Osteocyte (in vitro differentiated cells): ENCODE data around the gene ACSS3. TPM values are rescaled to one million over a fixed set of nuclear protein-coding genes. Genes with fewer than 3 reads are reported as not detected.

Experiments
- DNase-seq: peaks from one replicate; pipeline ENCODE4 v3.0.0; 2021; ENCODE audit warnings: mixed read lengths; ENCODE audit not compliant: unreplicated experiment; ENCODE audit errors: extremely low spot score
- H3K27ac Mint-ChIP-seq: one replicate; pipeline ENCODE4 v1.8.0; 2021; ENCODE audit warnings: mild to moderate bottlenecking, mixed read lengths; ENCODE audit not compliant: unreplicated experiment
- H3K27me3 Mint-ChIP-seq: one replicate; pipeline ENCODE4 v1.8.0; 2021; ENCODE audit warnings: mixed read lengths; ENCODE audit not compliant: unreplicated experiment
- H3K36me3 Mint-ChIP-seq: one replicate; pipeline ENCODE4 v1.8.0; 2021; ENCODE audit warnings: mixed read lengths; ENCODE audit not compliant: unreplicated experiment
- H3K4me1 Mint-ChIP-seq: one replicate; pipeline ENCODE4 v1.8.0; 2021; ENCODE audit warnings: mixed read lengths; ENCODE audit not compliant: unreplicated experiment
- H3K4me3 Mint-ChIP-seq: one replicate; pipeline ENCODE4 v1.8.0; 2021; ENCODE audit warnings: mild to moderate bottlenecking, moderate library complexity, mixed read lengths; ENCODE audit not compliant: unreplicated experiment
- H3K9me3 Mint-ChIP-seq: one replicate; pipeline ENCODE4 v1.8.0; 2021; ENCODE audit warnings: mixed read lengths; ENCODE audit not compliant: unreplicated experiment
- total RNA-seq: library from RNA; stranded (reverse); gene quantifications from 2 replicates; pipeline ENCODE4 v1.2.1, GENCODE V29; 2021
- TF ChIP-seq, protein P1 (sequence below): fragments of 200-600 bp; sonication (generic); IDR thresholded peaks from 2 replicates; pipeline ENCODE4 v1.5.0; 2021; ENCODE audit warnings: antibody characterized with exemption, mild to moderate bottlenecking, moderate library complexity

Gene ACSS3
- total RNA-seq, 1 donor from 2014 or later, result 5.6 TPM

DNA sequence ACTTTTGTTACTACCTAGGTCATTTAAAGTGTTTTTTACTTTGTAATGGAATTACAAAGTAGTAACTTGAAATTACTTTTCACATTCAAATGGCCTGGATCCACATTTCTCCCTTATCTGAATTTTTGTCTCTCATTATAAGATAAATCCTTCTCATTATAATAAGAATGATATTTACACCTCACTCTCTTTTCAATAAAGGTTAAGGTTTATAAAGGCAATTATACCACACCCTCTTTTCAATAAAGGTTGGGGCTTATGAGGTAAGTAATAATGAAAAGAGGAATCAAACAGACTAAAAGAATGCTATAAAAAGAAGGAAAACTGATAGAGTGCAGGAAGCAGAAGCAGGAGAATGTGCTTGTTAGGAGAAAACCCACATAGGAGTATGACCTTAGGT lies 210.8 kb downstream of the ACSS3 start:
- no peak for DNase-seq
- Mint-ChIP-seq H3K36me3 (no peaks in the 10 kb centered on the region), H3K4me1 (peaks cover 2% of the 10 kb centered on the region), H3K4me3 (no peak overlapping the region), H3K9me3 (peaks cover 4% of the 10 kb centered on the region), H3K27me3 (peaks cover 22% of the 10 kb centered on the region), H3K27ac (no peak overlapping the region)
- TF ChIP-seq, protein P1, sequence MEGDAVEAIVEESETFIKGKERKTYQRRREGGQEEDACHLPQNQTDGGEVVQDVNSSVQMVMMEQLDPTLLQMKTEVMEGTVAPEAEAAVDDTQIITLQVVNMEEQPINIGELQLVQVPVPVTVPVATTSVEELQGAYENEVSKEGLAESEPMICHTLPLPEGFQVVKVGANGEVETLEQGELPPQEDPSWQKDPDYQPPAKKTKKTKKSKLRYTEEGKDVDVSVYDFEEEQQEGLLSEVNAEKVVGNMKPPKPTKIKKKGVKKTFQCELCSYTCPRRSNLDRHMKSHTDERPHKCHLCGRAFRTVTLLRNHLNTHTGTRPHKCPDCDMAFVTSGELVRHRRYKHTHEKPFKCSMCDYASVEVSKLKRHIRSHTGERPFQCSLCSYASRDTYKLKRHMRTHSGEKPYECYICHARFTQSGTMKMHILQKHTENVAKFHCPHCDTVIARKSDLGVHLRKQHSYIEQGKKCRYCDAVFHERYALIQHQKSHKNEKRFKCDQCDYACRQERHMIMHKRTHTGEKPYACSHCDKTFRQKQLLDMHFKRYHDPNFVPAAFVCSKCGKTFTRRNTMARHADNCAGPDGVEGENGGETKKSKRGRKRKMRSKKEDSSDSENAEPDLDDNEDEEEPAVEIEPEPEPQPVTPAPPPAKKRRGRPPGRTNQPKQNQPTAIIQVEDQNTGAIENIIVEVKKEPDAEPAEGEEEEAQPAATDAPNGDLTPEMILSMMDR, result no peak

DNA sequence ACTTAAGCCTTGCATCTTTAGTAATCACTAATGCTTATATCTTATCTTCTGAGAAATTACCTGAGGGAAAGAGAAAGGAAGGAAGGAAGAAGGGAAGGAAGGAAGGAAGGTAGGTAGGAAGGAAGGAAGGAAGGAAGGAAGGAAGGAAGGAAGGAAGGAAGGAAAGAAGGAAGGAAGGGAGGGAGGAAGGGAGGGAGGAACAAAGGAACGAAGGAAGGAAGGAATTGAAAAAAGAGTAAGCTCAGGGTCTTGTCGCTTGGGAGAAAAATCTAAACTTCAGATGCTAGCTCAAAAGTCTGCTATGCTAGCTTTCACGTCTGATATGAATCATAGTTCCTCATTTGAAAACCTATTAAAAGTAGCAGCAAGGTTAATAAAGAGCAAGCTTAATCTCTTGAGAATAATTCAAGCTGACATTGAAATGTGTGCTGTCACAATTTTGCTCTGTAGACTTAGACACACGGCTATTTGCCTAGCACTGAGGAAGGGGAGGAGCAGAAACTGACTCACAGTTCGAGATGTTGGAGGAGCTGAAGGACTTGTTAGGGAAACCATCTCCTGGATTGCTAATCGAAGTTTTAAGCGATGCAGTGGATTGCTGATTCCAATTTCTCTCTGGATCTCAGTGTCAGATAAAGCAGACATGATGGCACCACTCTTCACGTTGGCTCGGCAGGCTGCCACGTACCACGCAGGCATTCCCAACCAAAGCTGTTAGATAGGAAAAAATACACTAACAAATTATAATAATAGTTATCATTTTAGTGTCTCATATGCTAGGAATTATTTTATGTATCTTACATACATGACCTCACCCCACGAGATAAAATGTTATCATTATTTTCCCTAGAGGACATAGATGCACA lies 216.7 kb downstream of the ACSS3 start:
- H3K36me3 Mint-ChIP-seq, result no peaks in the 10 kb centered on the region
- peaks cover 10% of the 10 kb centered on the region for H3K27me3 Mint-ChIP-seq
- H3K9me3 Mint-ChIP-seq, result peaks cover 6% of the 10 kb centered on the region
- no peak overlapping the region for H3K27ac Mint-ChIP-seq
- no peak for DNase-seq
- TF ChIP-seq, protein P1, result no peak
- no peak overlapping the region for H3K4me3 Mint-ChIP-seq
- peaks cover 4% of the 10 kb centered on the region for H3K4me1 Mint-ChIP-seq

DNA sequence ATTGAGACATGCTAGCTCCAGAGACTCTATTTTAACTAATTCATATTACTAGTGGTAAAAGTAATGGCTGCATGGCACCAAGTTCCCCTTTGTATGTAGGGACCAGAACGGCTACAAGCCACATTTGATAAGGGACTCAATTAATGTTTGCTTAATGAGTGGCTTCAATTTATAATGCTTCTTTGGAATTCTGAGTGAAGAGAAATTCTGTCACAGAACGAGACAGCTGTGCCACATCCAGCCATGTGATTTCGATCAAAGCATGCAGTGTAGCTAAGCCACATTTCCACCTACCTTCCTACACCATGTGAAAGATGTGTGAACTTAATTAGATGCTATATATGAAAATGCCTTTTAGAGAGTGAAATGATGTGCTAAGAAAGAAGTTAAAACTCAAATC lies 217.4 kb downstream of the ACSS3 start:
- TF ChIP-seq, protein P1, result no peak

DNA sequence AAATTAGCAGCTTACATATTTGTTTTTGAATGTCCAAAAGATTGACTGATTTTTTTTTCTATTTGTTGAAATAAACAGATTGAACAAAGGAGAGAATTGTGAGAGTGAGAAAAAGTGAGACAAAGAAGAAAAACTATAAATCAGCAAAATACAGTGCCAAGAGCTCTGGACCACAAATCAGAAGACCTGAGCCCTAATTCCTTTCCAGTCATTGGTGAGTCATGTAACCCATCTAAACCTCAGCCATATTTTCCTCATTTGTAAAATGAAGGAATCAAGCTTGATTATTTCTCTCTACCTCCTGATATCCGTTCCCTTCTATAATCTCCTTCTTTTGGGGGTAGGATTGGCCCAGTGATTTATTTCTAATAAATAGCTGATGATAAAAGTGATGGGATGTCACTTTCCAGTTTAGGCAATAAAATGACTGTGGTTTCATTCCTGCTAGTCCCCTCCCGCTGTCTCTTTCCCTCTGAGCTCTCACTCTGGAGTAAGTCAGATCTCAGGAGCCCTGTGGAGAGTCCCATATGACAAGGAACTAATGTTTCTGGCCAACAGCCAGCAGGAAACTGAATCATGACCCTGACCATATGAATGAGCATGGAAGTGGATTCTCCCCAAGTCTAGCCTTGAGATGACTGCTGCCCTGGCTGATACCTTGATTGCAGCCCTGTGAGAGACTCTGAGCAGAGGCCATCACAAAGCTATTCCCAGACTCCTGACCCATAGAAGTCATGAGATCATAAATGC lies 218.9 kb downstream of the ACSS3 start:
- H3K4me3 Mint-ChIP-seq, result no peak overlapping the region
- H3K27ac Mint-ChIP-seq, result no peak overlapping the region
- no peak for DNase-seq
- peaks cover 6% of the 10 kb centered on the region for H3K9me3 Mint-ChIP-seq
- peaks cover 4% of the 10 kb centered on the region for H3K4me1 Mint-ChIP-seq
- H3K27me3 Mint-ChIP-seq, result peaks cover 2% of the 10 kb centered on the region
- TF ChIP-seq, protein P1, result no peak
- no peaks in the 10 kb centered on the region for H3K36me3 Mint-ChIP-seq

More for the DNA sequence above, 217.4 kb downstream of the ACSS3 start:
- H3K4me1 Mint-ChIP-seq, result peaks cover 4% of the 10 kb centered on the region
- no peaks in the 10 kb centered on the region for H3K36me3 Mint-ChIP-seq
- peaks cover 7% of the 10 kb centered on the region for H3K27me3 Mint-ChIP-seq
- H3K27ac Mint-ChIP-seq, result no peak overlapping the region
- DNase-seq, result no peak
- no peak overlapping the region for H3K4me3 Mint-ChIP-seq
- H3K9me3 Mint-ChIP-seq, result peaks cover 6% of the 10 kb centered on the region

DNA sequence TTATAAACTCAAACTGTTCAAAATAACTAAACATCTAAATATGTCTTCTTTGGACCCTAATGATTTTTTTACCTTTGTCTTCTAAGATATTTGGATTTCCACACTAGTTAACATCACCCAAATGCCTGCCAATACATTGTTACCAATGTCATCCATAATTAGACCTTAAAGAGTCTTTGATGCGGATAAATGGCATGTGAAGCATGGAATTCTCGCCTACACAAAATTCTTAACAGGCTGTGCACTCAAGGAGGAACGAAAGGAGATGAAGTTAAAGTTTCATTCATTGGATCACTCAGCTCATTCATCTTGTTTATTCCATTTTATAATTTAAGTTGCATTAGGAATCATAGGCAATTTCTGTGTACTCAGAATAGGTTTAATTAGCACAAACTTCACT lies 219.7 kb downstream of the ACSS3 start:
- H3K27ac Mint-ChIP-seq, result no peak overlapping the region
- H3K9me3 Mint-ChIP-seq, result peaks cover 6% of the 10 kb centered on the region
- no peaks in the 10 kb centered on the region for H3K36me3 Mint-ChIP-seq
- no peak for DNase-seq
- H3K4me1 Mint-ChIP-seq, result peaks cover 4% of the 10 kb centered on the region
- TF ChIP-seq, protein P1, result no peak
- peaks cover 2% of the 10 kb centered on the region for H3K27me3 Mint-ChIP-seq
- no peak overlapping the region for H3K4me3 Mint-ChIP-seq
